M059J (cell line): ENCODE data around the gene ETV6. TPM values are rescaled to one million over a fixed set of nuclear protein-coding genes. Genes with fewer than 3 reads are reported as not detected.

Experiments used
- DNase-seq: peaks from one replicate; pipeline ENCODE4 v3.0.0-alpha.2; 2012; ENCODE audit warnings: low read depth
- total RNA-seq: library from RNA; depleted of rRNA; stranded (reverse); fragments of >200 nt; shearing (Covaris generic); gene quantifications from 2 replicates; pipeline ENCODE4 v1.2.3, GENCODE V29; 2014

The ETV6 gene
- total RNA-seq, 1 experiment from 2014 or later, result 11.5 TPM

DNA sequence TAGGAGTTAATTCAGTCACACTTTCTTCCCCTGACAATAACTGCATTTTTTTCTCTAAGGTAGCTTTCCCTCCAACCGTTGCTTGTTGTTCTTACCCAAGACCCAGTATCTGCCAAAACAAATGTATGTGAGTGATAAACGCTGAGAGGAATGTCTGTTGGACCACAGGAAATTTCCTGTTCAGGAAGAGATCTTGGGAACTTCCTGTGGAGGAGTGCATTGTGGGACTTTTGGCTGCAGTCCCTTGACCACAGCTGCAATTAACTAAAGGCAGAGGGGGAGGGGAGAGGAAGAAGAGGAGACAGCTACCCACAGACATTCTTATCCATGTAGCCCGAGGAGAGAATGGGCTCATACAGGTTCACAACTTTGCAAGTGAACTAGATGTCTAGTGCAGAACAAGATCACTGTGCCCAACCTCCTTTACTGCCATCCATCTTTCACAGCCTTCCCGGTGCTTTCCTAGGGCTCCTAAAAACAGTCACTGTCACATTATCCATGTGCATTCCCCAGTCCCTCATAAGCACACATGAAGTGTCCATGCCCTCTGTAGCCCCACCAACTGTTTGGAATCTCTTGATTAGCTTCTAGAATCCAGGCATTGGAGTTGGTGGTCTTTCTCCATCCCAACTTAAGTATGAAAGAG, 149.5 kb downstream of the ETV6 start:
- peak; percentile 95 for DNase-seq

DNA sequence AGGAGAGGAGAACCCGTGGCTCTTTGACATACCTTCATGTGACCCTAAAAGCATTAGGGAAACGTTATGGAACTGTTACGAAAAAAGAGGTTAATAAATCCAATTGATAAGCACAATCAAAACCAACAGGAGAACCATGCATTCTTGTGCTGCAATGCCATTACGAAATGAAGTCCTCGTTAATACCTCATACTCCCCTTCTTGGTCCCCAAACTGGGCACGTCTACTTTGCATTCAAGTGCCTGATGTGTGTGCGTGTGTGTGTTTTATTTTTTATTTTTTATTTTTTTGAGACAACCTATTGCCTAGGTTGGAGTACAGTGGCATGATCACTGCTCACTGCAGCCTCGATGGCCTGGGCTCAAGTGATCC, 150.0 kb downstream of the ETV6 start:
- no peak for DNase-seq

DNA sequence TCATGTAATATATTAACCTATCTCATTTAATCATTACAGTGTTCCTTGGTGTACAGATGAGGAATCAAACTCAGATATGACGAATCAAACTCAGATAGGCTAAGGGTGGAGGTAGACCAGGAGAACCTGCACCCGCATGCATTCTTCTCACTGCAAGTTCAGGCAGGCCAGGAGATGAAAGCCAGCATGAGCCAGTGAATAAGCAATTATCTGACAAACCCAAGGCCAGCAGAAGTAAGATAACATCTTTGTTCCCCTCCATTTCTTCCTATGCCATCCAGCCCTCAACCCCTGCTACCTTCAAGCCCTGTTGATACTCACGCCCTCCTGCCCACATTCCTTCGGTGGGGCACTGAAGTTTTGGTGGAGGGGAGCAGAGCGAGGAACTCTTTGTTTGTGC, 152.2 kb downstream of the ETV6 start:
- no peak for DNase-seq

DNA sequence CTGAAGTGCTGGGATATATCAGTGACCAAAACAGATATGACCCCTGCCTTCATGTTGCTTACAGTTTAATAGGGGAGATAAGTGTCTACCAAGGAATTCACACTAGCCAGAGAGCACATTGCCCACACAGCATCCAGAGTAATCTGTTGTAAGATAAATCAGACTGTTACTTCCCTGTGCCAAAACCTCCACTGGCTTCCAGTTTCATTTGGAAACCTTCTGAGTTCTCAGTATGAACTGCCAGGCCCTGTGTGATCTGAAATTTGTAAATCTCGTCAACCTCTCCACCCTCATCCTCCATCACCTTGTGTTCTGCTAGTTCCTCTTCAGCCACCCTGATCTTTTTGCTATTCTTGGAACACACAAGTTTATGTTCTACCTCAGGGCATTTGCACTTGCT, 154.7 kb downstream of the ETV6 start:
- DNase-seq, result no peak

DNA sequence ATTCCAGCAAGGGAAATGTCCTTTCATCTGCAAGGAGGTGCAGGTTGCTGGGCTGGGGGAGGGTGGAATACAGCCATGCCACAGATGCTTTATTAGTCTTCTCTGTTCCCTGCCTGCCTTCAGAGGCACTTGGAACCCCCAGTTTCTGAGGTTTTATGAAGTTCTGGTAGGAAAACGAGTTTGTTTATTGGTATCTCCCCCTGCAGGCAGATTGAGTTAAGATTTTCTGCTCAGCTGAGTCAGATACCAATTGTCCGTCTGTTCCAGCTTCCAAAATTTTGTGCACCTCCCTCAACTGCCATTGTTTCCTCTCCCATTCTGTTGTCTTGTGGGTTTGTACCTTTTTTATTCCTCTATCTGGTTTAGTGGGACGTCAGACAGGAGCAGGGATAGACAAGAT, 155.6 kb downstream of the ETV6 start:
- no peak for DNase-seq

DNA sequence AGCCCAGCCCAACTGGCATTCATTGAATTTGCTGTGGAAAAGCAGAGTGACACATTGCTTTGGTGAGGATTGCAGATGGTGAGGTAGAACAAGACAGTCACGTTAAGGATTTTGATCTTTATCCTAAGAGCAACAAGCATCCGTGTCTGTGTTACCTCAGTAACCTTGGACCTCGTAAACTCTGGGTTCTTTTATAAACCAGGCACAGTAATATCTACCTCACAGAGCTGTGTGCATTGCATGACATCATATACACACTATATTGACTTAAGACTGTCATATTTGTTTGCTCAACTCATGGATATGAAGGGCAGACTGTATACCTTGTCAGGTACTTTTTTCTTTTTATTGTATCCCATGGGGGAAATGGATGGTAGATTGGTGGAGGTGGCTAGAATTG, 156.2 kb downstream of the ETV6 start:
- no peak for DNase-seq

DNA sequence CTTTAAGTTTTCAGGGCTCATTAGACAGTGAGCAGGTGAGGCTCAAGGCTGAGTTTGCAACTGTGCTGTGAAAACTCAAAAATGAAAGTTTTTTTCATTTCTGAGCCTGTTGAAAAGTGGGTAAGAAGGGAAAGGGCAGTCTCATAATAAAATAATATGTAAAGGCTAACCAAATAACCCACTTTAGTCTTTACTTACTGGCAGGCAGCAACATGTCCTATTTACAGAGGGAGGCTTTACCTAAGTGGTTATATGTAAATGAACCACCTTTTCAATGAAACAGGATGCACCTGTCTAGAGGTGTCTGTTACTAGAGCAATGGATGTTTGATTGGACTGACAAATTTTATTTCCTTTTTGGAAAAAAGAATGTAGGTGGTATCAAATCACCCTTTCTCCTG, 158.0 kb downstream of the ETV6 start:
- no peak for DNase-seq

DNA sequence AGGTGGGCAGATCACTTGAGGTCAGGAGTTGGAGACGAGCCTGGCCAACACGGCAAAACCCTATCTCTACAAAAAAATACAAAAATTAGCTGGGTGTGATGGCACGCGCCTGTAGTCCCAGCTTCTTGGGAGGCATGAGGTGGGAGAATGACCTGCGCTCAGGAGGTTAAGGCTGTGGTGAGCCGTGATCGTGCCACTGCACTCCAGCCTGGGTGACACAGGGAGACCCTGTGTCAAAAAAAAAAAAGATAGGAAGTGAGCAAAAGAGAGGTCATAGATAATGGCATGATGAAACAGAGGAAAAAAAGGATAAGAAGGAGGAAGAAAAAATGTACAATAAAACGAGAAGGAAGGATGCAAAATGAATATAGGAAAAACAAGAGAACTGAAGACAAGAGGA, 159.5 kb downstream of the ETV6 start:
- DNase-seq, result no peak

DNA sequence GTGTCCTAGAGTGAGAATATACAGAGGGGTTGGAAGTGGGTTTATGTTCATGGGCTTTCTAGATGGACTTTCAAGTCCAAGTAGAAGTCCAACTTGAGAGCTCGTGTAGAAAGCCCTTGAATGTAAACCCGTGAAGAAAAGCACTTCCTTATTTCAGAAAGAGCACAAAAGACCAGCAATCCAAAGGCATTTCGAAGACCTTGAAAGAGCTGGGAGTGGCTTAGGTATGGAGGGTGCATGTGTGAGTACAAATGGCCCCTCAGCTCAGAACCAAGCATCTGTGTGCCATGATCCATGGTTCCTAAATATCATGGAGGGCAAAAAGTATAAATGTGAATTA, 160.7 kb downstream of the ETV6 start:
- no peak for DNase-seq

DNA sequence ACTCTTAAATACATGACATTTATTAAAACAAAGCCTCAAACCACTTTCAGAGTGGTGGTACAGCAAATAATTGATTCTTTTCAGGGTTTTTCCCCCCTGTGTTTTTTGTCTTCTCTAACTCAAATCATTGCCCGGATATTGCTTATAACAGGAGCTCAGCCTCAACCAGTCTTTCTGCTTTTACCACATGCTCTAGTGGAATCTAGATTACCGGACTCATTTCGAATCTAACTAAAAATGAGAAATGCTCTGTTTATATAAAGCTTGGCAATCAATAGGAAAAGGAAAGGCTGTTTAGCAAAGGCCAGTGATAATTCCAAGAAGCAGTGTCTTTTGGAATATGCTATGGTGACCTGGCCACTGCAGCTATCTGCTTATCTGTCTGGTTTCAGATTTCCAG, 161.5 kb downstream of the ETV6 start:
- DNase-seq, result no peak

DNA sequence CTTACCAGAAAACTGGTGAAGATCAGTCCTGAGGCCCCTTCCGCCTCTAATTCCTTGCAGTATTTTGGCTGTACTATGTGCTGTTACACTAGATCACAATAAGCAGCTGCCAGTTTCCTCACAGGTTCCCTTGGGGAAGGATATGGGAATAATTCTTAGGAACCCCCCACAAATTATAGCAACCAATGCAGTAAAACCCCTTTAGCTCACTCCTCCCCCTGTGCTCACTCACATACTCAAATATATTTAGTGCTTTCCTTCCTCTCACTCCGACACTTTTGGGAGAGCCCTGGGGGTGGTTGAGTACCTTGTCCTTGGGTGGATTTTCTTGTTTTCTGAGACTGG, 162.7 kb downstream of the ETV6 start:
- no peak for DNase-seq

DNA sequence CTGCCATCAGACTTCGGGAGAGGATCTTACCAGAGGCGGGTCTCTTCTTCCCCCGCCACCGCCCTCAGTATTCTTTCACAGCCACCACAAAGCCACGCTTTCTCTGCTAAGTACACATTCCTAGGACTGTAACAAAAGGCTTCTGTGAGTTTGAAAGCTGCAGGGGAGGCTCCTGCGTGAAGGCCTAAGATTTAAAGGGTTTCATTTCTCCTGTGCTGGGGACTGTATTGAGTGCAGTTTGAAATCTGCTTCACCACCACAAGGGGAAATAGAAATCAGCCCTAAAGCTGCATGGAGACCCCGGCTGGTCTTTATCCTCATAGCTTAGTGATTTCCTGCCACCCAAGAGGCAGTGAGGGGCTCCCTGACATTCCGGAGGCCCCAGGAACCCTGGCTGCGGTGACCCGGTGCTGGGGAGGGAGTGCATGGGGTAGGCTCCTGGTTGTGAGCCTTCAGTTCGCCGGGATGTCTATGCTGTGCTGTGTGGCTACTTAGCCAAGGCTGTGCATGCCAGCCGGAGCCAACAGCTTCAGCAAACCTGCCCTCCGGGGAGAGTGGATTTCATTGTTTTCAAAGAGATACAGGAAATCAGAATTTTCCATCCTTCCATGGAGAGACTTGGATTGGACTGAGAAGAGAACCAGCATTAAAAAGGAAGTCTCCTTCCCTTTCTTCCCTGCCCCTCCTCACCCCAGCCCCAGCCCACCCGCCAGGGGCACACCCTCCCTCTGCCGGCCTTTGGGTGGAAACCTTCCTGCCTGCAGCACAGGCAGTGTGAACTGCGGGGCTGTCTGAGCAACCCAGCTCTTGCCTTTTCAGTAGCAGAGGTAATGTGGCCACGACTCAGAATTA, 163.3 kb downstream of the ETV6 start:
- peak; percentile 63 for DNase-seq

DNA sequence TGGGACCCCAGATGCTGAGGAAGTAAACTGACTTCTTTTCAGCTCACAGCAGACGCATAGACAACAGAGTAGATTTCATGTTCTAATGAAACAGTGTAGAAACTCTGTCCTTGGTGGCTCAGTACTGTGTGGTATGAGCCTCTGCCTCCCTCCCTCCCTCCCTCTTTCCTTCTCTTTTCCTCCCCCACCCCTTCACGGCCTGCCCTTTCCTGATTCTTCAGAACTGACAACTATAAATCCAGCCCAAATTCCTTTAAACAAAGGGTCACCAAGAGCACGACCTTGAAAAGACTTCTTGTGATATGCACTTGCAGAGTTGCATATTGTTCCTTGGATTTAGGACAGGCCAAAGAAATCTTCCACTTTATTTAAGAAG, 164.0 kb downstream of the ETV6 start:
- no peak for DNase-seq

DNA sequence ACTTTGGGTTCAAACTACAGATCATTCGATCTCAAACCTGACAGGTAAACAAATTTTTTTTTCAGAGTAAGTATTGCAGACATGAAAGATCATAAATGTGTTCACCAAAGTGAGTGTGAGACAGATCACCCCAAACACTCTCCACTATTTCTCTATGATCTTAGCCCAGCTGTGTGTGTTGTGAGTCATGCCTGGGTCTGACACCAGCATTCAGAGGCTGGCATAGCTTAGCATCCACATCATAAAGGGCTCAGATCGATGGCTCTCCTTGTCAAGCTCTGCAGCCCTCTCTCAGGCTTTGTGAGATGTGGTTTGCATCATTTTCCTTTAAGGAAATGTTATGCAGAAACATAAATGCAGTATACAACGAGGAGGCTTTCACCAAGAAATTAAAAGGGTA, 164.9 kb downstream of the ETV6 start:
- peak; percentile 72 for DNase-seq

DNA sequence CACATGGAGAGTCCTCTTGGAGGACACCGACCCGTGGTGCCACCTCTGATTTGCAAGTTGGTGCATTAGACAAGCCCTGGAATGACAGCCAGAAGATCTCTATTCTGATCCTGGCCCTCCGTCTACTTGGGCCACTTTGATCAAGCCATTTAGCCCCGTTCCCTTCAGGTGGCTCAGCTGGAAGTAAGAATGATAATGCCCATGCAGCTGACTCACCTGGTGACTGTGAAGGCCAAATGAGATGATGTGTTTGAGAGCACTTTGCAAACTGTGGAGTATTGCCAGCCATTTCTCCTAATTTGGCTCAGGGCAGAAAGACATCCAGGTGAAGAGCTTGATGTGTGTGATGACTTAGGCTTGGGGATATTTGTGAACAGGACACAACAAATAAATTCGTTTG, 165.9 kb downstream of the ETV6 start:
- no peak for DNase-seq

DNA sequence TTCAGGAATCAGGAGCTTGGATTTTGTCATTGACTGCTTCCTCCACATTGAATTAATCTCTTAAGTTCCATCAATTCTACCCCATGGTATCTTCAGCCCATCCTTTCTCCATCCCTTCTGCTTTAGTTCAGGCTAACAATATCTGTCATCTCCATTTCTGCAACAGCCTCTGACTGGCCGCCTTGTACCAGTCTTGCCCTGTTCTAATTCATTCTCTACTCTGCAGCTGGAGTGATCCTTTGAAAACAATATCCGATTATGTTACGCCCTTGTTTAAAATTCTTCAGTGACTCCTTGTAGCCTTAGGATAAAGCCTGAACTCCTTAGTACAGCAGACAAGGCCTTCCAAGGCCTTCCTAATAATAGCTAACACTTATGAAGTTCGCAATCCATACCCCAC, 170.2 kb downstream of the ETV6 start:
- no peak for DNase-seq

DNA sequence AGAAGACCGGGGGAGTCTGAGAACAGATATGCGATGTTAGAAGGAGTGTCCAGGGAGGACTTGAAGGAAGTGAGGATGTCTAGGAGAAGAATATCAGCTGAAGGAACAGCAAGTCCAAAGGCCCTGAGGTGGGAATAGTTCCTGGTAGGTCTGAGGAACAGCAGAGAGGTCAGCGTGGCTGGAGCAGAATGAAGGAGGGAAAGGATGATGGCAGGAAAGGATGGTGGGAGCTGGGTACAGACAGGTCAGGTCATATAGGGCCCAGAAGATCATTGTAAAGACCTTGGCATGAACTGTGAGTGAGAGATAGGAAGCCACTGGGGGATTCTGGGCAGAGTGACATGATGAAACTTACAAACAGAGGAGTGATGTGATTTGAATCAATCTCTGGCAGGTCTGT, 171.0 kb downstream of the ETV6 start:
- DNase-seq, result no peak

DNA sequence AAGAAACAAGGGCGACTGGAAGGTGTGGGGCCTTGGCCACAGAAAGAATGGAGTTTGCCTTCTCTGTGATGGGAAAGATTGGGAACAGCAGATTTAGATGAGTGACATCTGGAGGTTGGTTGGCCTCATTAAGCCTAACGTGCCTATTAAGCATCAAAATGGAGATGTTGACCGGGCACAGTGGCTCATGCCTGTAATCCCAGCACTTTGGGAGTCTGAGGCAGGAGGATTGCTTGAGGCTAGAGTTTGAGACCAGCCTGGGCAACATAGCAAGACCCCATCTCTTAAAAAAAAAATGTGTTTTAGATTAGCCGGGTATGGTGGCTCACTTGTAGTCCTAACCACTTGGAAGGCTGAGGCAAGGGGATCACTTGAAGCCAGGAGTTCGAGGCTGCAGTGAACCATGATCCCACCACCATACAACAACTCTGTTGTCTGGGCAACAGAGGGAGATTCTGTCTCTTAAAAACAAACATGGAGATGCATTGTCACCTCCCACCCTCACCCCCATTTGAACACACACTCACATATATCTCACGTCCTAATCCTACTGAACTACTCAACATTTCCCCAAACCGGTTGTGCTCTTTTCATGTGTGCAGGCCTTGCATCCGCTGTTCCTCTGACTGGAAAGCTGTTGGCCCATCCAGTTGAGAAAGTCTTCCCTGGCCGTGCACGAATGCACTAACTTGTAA, 172.1 kb downstream of the ETV6 start:
- peak; percentile 6 for DNase-seq

DNA sequence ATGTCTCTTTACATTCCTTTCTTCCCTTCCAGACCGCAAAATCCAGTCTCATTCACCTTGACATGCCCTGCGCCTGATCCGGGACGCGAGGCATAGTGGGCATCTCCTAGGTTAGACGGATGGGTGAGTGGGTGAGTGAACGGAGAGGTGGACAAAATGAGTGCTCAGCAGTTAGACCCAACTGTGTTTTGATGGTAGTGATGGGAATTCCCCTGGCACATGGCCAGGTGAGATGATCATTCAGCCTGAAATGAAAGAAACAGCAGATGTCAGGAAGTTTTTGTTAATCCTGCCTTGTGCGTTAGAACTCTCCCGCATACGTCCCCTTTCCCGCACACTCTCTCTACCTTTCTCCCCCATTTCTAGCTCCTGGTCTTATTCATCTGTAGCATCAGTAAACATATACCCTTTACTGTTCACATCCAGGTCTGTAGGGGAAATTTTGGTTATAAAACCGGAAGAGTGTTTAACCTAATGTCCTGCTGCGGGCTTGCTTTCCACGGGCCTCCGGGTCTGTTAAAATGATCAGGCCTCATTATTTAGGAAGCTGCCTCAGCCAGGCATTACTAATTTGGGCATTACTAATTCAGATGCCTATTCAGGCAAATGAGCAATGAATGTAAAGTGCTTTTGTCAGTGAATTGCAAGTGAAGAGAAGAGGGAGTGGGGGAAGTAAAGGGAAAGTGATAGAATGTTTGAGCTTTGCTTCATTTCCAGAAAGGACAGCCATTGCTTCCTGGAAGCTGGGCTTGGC, 172.8 kb downstream of the ETV6 start:
- peak; percentile 73 for DNase-seq

DNA sequence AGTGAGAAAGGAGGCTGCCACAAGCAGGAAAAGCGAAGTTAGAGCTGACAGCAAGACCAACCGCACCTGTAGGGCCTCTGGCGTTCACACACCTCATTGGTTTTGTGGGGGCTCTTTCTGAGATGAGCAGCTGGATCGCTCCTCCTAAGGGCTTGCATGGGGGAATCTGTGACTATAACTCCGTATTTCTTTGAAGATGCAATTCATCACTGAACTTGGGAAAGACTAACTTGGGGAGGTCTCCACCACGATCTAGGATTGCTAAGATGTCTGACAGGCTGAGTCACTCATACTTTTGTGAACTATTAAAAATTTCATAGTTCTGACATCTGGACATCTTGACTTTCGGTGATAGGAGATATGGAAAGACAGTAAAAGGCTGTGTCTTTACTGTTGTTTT, 173.6 kb downstream of the ETV6 start:
- DNase-seq, result peak; percentile 34

DNA sequence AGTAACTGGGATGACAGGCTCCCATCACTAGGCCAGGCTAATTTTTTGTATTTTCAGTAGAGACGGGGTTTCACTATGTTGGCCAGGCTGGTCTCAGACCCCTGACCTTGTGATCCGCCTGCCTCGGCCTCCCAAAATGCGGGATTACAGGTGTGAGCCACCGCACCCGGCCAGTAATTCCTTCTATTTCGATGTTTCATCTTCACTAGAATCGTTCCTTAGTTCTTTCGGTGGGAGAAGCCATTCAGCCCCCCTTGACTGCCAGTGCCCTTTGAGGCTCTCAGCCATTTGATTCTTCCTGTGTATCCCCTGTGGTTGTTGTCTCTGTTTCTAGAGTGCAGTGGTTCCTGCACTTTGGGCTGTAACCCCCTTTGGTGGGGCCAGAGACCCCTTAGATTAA, 174.1 kb downstream of the ETV6 start:
- no peak for DNase-seq

DNA sequence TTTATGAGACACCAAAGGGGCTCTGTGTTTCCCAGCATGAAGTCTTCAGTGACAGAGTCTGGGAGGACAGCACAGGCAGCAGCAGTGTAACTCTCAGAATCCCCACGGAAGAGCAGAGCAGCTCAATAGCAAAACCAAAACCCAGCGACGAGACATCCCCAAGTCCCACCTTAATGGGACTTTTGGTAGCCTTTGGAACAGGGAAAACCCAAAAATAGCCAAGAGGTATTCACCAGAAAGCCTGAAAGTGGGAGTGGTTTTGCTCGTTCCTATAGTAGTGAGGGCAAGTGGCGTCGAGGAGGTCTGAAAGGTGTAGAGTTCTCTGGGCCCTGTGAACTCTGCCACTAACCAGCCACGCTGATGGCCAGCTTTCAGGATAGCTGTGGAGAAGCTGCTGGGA, 174.6 kb downstream of the ETV6 start:
- no peak for DNase-seq

DNA sequence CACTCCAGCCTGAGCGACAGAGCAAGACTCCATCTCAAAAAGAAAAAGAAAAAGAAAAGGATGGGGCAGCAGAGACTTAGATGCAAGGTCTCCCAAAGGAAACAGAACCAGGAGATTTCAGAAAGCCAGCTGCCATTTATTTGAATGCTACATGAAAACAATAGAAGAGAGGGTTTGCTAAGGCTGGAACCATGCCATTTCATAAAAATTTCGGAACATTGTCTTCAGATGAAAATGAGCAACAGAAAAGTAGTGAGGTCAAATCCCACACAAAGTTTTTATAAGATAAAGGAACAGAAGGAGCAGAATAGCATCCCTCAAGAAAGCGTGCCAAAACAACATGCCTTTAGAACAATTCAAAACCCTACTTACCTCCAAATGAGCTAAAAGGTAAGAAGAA, 175.3 kb downstream of the ETV6 start:
- no peak for DNase-seq
